ENCODE measurements around the gene GPS2.

The GPS2 gene

DNA sequence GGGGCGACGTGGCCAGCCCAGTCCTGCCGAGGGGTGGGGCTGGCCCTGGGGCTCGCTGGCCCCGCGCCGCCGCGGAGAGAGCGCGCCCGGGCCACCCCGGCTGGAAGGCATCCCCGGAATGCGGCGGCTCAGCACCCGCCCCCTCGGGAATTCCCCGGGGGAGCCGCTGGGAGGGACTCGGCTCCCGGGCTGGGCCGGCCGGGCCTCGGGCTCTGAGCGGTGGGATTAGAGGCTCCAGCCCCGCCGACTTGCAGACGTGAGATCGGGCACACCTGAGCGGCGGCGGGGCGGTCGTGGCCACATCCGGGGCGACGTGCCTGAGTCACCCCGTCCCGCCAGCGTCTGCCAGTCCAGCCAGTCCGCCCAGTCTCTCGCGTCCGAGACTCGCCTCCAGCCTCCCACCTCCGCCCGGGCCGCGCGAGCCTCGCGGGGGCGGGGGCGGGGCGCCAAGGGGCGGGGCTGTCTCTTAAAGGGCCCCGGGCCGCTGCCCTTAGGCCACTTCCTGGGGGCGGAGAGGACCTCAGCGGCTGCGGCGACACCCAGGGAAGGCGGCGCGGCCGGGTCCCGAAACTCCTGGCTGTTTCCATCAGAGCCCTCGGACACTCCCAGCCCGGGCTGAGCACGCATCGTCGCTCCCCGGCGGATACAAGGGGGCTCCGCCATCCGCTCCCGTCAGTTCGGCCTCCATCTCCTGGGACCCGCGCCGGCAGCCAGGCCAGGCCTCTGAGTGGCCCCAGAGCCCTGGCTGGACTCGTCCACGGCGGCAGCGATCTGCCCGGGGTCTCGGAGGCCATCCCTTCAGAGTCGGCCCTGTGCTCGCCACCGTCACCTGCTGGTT, 36.7 kb upstream of the GPS2 start, which contains the start of gene KCTD11 (continued):
- TF ChIP-seq KLF8 (tag by site-specific recombination; IDR thresholded peaks at IDR 0.05) (peak; percentile 92), ZNF623 (tag by site-specific recombination; IDR thresholded peaks at IDR 0.05) (no peak), ZNF292 (tag by site-specific recombination; IDR thresholded peaks at IDR 0.05; ENCODE audit: borderline replicate concordance, low read depth) (no peak), ZNF561 (tag by site-specific recombination; IDR thresholded peaks at IDR 0.05; ENCODE audit: borderline replicate concordance) (no peak), GLIS1 (tag by site-specific recombination; IDR thresholded peaks at IDR 0.05) (peak; percentile 83), ZNF416 (tag by site-specific recombination; IDR thresholded peaks at IDR 0.05) (no peak), ZNF529 (tag by site-specific recombination; IDR thresholded peaks at IDR 0.05; ENCODE audit: insufficient replicate concordance) (no peak), ZNF146 (tag by site-specific recombination; IDR thresholded peaks at IDR 0.05) (no peak), ZNF16 (tag by site-specific recombination; IDR thresholded peaks at IDR 0.05; ENCODE audit: low read depth) (no peak), ZNF354C (tag by site-specific recombination; IDR thresholded peaks at IDR 0.05; ENCODE audit: borderline replicate concordance, low read depth) (no peak), ZNF600 (tag by site-specific recombination; IDR thresholded peaks at IDR 0.05) (peak; percentile 63; the same call in 1 of the 2 replicates), EGR2 (tag by site-specific recombination; IDR thresholded peaks at IDR 0.05; ENCODE audit: low read depth) (peak; percentile 93), ZNF155 (tag by site-specific recombination; IDR thresholded peaks at IDR 0.05) (no peak), SALL2 (tag by site-specific recombination; IDR thresholded peaks at IDR 0.05; ENCODE audit: borderline replicate concordance) (no peak), HOXD13 (CRISPR knock-in tag; IDR thresholded peaks at IDR 0.05; ENCODE audit: borderline replicate concordance) (no peak), ZNF785 (tag by site-specific recombination; IDR thresholded peaks at IDR 0.05) (no peak), ZNF792 (tag by site-specific recombination; IDR thresholded peaks at IDR 0.05) (no peak), ZNF791 (tag by site-specific recombination; IDR thresholded peaks at IDR 0.05) (no peak), ZNF274 (IDR thresholded peaks at IDR 0.05; ENCODE audit: low read length) (no peak), ZNF274 (tag by site-specific recombination; IDR thresholded peaks at IDR 0.05; ENCODE audit: borderline replicate concordance) (no peak), GLI2 (tag by site-specific recombination; IDR thresholded peaks at IDR 0.05; ENCODE audit: borderline replicate concordance, low read depth) (no peak), ZNF585B (tag by site-specific recombination; IDR thresholded peaks at IDR 0.05) (no peak), ZNF777 (tag by site-specific recombination; IDR thresholded peaks at IDR 0.05; ENCODE audit: borderline replicate concordance) (no peak), ZNF654 (tag by site-specific recombination; IDR thresholded peaks at IDR 0.05; ENCODE audit: low read depth) (no peak), SP3 (tag by site-specific recombination; IDR thresholded peaks at IDR 0.05) (peak; percentile 86), RBAK (tag by site-specific recombination; IDR thresholded peaks at IDR 0.05) (no peak), TRIM28 (IDR thresholded peaks at IDR 0.05; ENCODE audit: borderline replicate concordance, low read length) (no peak), ZBTB48 (tag by site-specific recombination; IDR thresholded peaks at IDR 0.05) (no peak)
- TF ChIP-seq, protein P1, sequence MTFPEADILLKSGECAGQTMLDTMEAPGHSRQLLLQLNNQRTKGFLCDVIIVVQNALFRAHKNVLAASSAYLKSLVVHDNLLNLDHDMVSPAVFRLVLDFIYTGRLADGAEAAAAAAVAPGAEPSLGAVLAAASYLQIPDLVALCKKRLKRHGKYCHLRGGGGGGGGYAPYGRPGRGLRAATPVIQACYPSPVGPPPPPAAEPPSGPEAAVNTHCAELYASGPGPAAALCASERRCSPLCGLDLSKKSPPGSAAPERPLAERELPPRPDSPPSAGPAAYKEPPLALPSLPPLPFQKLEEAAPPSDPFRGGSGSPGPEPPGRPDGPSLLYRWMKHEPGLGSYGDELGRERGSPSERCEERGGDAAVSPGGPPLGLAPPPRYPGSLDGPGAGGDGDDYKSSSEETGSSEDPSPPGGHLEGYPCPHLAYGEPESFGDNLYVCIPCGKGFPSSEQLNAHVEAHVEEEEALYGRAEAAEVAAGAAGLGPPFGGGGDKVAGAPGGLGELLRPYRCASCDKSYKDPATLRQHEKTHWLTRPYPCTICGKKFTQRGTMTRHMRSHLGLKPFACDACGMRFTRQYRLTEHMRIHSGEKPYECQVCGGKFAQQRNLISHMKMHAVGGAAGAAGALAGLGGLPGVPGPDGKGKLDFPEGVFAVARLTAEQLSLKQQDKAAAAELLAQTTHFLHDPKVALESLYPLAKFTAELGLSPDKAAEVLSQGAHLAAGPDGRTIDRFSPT (tag by site-specific recombination; IDR thresholded peaks at IDR 0.05) = no peak; the same call in none of the 2 replicates
- TF ChIP-seq, protein P2, sequence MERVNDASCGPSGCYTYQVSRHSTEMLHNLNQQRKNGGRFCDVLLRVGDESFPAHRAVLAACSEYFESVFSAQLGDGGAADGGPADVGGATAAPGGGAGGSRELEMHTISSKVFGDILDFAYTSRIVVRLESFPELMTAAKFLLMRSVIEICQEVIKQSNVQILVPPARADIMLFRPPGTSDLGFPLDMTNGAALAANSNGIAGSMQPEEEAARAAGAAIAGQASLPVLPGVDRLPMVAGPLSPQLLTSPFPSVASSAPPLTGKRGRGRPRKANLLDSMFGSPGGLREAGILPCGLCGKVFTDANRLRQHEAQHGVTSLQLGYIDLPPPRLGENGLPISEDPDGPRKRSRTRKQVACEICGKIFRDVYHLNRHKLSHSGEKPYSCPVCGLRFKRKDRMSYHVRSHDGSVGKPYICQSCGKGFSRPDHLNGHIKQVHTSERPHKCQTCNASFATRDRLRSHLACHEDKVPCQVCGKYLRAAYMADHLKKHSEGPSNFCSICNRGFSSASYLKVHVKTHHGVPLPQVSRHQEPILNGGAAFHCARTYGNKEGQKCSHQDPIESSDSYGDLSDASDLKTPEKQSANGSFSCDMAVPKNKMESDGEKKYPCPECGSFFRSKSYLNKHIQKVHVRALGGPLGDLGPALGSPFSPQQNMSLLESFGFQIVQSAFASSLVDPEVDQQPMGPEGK (tag by site-specific recombination; IDR thresholded peaks at IDR 0.05) = peak; percentile 71; the same call in 1 of the 2 replicates
- TF ChIP-seq, protein P3, sequence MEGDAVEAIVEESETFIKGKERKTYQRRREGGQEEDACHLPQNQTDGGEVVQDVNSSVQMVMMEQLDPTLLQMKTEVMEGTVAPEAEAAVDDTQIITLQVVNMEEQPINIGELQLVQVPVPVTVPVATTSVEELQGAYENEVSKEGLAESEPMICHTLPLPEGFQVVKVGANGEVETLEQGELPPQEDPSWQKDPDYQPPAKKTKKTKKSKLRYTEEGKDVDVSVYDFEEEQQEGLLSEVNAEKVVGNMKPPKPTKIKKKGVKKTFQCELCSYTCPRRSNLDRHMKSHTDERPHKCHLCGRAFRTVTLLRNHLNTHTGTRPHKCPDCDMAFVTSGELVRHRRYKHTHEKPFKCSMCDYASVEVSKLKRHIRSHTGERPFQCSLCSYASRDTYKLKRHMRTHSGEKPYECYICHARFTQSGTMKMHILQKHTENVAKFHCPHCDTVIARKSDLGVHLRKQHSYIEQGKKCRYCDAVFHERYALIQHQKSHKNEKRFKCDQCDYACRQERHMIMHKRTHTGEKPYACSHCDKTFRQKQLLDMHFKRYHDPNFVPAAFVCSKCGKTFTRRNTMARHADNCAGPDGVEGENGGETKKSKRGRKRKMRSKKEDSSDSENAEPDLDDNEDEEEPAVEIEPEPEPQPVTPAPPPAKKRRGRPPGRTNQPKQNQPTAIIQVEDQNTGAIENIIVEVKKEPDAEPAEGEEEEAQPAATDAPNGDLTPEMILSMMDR (tag by site-specific recombination; IDR thresholded peaks at IDR 0.05) = peak; percentile 85
- TF ChIP-seq, protein P4, sequence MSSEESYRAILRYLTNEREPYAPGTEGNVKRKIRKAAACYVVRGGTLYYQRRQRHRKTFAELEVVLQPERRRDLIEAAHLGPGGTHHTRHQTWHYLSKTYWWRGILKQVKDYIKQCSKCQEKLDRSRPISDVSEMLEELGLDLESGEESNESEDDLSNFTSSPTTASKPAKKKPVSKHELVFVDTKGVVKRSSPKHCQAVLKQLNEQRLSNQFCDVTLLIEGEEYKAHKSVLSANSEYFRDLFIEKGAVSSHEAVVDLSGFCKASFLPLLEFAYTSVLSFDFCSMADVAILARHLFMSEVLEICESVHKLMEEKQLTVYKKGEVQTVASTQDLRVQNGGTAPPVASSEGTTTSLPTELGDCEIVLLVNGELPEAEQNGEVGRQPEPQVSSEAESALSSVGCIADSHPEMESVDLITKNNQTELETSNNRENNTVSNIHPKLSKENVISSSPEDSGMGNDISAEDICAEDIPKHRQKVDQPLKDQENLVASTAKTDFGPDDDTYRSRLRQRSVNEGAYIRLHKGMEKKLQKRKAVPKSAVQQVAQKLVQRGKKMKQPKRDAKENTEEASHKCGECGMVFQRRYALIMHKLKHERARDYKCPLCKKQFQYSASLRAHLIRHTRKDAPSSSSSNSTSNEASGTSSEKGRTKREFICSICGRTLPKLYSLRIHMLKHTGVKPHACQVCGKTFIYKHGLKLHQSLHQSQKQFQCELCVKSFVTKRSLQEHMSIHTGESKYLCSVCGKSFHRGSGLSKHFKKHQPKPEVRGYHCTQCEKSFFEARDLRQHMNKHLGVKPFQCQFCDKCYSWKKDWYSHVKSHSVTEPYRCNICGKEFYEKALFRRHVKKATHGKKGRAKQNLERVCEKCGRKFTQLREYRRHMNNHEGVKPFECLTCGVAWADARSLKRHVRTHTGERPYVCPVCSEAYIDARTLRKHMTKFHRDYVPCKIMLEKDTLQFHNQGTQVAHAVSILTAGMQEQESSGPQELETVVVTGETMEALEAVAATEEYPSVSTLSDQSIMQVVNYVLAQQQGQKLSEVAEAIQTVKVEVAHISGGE (tag by site-specific recombination; conservative IDR thresholded peaks at IDR 0.05; ENCODE audit: low read depth) = peak; percentile 28; the same call in 1 of the 2 replicates

Measured in HEK293 (cell line).